ENCODE results near the gene VWA5B2.

Gene VWA5B2

GRCh38 chr3:184236033-184236410 lies 6.6 kb downstream of the VWA5B2 start:
- H3F3A ChIP-seq (ENCODE audit: insufficient read depth): peaks cover 6% of the 10 kb centered on the region; the same call in 1 of the 2 replicates
- no peak overlapping the region for H3K4me2 ChIP-seq (ENCODE audit: low read depth, low read length, poor library complexity, severe bottlenecking)
- no peak overlapping the region for H3K4me3 ChIP-seq (ENCODE audit: insufficient read depth, low read length, poor library complexity, severe bottlenecking)
- H3K27me3 ChIP-seq (ENCODE audit: low read length): no peaks in the 10 kb centered on the region
- TF ChIP-seq, protein P1, sequence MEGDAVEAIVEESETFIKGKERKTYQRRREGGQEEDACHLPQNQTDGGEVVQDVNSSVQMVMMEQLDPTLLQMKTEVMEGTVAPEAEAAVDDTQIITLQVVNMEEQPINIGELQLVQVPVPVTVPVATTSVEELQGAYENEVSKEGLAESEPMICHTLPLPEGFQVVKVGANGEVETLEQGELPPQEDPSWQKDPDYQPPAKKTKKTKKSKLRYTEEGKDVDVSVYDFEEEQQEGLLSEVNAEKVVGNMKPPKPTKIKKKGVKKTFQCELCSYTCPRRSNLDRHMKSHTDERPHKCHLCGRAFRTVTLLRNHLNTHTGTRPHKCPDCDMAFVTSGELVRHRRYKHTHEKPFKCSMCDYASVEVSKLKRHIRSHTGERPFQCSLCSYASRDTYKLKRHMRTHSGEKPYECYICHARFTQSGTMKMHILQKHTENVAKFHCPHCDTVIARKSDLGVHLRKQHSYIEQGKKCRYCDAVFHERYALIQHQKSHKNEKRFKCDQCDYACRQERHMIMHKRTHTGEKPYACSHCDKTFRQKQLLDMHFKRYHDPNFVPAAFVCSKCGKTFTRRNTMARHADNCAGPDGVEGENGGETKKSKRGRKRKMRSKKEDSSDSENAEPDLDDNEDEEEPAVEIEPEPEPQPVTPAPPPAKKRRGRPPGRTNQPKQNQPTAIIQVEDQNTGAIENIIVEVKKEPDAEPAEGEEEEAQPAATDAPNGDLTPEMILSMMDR (IDR thresholded peaks at IDR 0.05; ENCODE audit: insufficient read depth, low read length, poor library complexity, severe bottlenecking): no peak
- TF ChIP-seq EZH2phosphoT487 (conservative IDR thresholded peaks at IDR 0.05; ENCODE audit: low read length): no peak
- no peak overlapping the region for H3K27ac ChIP-seq (ENCODE audit: low read depth, low read length)
- H4K20me1 ChIP-seq (ENCODE audit: low read depth, low read length): no peaks in the 10 kb centered on the region
- H3K36me3 ChIP-seq (ENCODE audit: low read length): no peaks in the 10 kb centered on the region
- H3K79me2 ChIP-seq (ENCODE audit: insufficient read depth, low read length): no peaks in the 10 kb centered on the region
- no peak overlapping the region for H2AFZ ChIP-seq (ENCODE audit: low read depth, low read length, severe bottlenecking)
- no peaks in the 10 kb centered on the region for H3K9me3 ChIP-seq (ENCODE audit: insufficient read depth, low read length)
- no peaks in the 10 kb centered on the region for H3K9me2 ChIP-seq (replicated peaks; ENCODE audit: insufficient read depth, low read length)
- no peak overlapping the region for H3K9ac ChIP-seq (ENCODE audit: low read length)

DNA sequence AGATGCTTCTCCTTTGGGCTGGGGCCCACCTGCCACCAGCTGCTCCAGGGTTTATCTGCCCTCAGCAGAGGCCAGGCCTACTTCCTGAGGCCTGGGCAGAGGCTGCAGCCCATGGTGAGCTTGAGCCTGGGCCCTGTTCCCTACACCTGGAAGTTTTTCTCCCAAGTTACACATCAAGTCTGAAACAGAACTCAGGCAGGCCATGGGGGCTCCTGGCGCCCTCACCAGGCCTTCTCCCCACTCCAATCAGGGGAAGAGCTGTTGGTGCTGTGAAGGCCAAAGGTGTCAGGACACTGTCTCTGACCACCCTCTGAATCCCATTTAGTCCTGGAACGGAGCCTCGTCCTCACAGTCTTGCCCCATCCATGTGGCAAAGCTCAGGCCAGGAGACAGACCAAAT lies 7.3 kb downstream of the VWA5B2 start:
- no peak overlapping the region for H3K27ac ChIP-seq (ENCODE audit: low read depth, low read length)
- no peaks in the 10 kb centered on the region for H3K36me3 ChIP-seq (ENCODE audit: low read length)
- TF ChIP-seq, protein P1 (IDR thresholded peaks at IDR 0.05; ENCODE audit: insufficient read depth, low read length, poor library complexity, severe bottlenecking): no peak
- TF ChIP-seq EZH2phosphoT487 (conservative IDR thresholded peaks at IDR 0.05; ENCODE audit: low read length): no peak
- H4K20me1 ChIP-seq (ENCODE audit: low read depth, low read length): no peaks in the 10 kb centered on the region
- no peaks in the 10 kb centered on the region for H3K79me2 ChIP-seq (ENCODE audit: insufficient read depth, low read length)
- H3K9me2 ChIP-seq (replicated peaks; ENCODE audit: insufficient read depth, low read length): no peaks in the 10 kb centered on the region
- H3K4me3 ChIP-seq (ENCODE audit: insufficient read depth, low read length, poor library complexity, severe bottlenecking): no peak overlapping the region
- H3K9me3 ChIP-seq (ENCODE audit: insufficient read depth, low read length): no peaks in the 10 kb centered on the region
- no peak overlapping the region for H2AFZ ChIP-seq (ENCODE audit: low read depth, low read length, severe bottlenecking)
- no peak overlapping the region for H3K4me2 ChIP-seq (ENCODE audit: low read depth, low read length, poor library complexity, severe bottlenecking)
- H3K27me3 ChIP-seq (ENCODE audit: low read length): no peaks in the 10 kb centered on the region
- peaks cover 6% of the 10 kb centered on the region; the same call in 1 of the 2 replicates for H3F3A ChIP-seq (ENCODE audit: insufficient read depth)
- no peak overlapping the region for H3K9ac ChIP-seq (ENCODE audit: low read length)

DNA sequence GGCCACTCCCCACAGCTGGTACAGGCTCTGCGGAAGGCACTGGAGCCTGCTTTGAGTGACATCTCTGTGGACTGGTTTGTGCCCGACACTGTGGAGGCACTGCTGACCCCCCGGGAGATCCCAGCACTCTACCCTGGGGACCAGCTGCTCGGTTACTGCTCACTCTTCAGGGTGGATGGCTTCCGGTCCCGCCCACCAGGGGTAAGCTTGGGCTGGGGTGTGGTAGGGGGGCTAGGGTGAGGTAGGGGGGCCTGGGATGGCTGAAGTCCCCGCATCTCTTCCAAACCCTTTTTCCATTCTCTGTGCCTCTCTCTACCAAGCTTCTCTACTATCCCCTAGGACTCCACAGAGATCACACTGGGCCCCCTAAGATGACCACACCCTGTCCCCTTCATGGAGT lies 7.8 kb downstream of the VWA5B2 start:
- Histone ChIP-seq H3K36me3 (ENCODE audit: low read length) (no peaks in the 10 kb centered on the region), H4K20me1 (ENCODE audit: low read depth, low read length) (no peaks in the 10 kb centered on the region), H3K9me2 (replicated peaks; ENCODE audit: insufficient read depth, low read length) (no peaks in the 10 kb centered on the region), H2AFZ (ENCODE audit: low read depth, low read length, severe bottlenecking) (no peak overlapping the region), H3F3A (ENCODE audit: insufficient read depth) (peaks cover 6% of the 10 kb centered on the region; the same call in 1 of the 2 replicates), H3K4me3 (ENCODE audit: insufficient read depth, low read length, poor library complexity, severe bottlenecking) (no peak overlapping the region), H3K27ac (ENCODE audit: low read depth, low read length) (no peak overlapping the region), H3K79me2 (ENCODE audit: insufficient read depth, low read length) (no peaks in the 10 kb centered on the region), H3K9me3 (ENCODE audit: insufficient read depth, low read length) (no peaks in the 10 kb centered on the region), H3K4me2 (ENCODE audit: low read depth, low read length, poor library complexity, severe bottlenecking) (no peak overlapping the region), H3K27me3 (ENCODE audit: low read length) (no peaks in the 10 kb centered on the region), H3K9ac (ENCODE audit: low read length) (no peak overlapping the region)
- TF ChIP-seq EZH2phosphoT487 (conservative IDR thresholded peaks at IDR 0.05; ENCODE audit: low read length): no peak
- TF ChIP-seq, protein P1 (IDR thresholded peaks at IDR 0.05; ENCODE audit: insufficient read depth, low read length, poor library complexity, severe bottlenecking): no peak
